Islet precursor cell (in vitro differentiated cells): ENCODE results near the gene THOP1.

ENCODE experiments used
- DNase-seq: peaks from one replicate; pipeline ENCODE4 v3.0.0-alpha.2; 2018

The THOP1 gene

GRCh38 chr19:2856457-2857050, 71.3 kb downstream of the THOP1 start:
- no peak for DNase-seq

DNA sequence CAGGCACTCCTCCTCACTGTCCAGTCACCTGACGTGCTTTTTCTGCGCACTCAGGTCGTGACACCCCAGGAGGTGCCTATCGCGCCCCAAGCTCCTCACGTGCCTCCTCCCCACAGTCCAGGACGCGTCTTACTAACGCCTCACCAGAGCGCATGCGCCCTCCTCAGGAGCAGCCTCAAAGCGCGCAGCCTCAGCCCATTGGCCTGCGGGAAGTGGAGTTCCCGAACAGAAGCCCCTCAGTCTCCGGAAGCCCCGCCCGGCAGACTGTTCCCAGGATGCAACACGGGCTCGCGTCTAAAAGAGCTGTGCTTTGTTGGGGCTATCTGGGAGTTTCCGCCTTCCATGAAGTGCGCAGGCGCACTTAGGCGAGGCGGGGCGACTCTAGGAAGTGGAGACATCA, 73.6 kb downstream of the THOP1 start:
- DNase-seq: no peak

DNA sequence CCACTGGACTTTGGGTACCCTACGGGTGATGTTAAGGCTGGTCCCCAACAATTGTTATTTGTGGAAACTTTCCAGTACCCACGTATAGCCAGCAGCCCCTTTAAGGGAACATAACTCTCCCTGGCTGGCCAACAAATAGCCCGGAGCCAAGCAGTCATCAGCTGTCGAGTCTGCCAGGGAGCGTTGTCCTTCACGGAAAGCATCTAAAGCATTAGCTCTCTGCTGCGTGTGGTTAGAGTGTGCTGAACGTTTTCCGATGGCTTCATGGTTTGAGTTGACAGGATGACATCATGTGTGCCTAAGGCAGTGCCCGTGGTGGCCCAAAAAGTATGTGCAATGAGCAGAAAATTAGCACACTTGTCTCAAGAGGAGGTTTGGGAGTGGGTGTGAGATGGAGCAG, 78.5 kb downstream of the THOP1 start:
- DNase-seq: no peak
